Mucosa of rectum (tissue), 2 donors: ENCODE results near the gene ERGIC1.

Experiments
- H3K27ac ChIP-seq, 2 donors: one replicate each; pipeline ENCODE4 v1.7.0; 2013; ENCODE audit warnings: inconsistent platforms in 2 of 2, low read depth in 2 of 2, low read length in 2 of 2
- H3K27me3 ChIP-seq, 2 donors: one replicate each; pipeline ENCODE4 v1.7.0; 2013; ENCODE audit warnings: low read length in 2 of 2; ENCODE audit not compliant: control insufficient read depth in 2 of 2, insufficient read depth in 2 of 2
- H3K36me3 ChIP-seq, 2 donors: one replicate each; pipeline ENCODE4 v1.7.0; 2013; ENCODE audit warnings: low read length in 2 of 2; ENCODE audit not compliant: control insufficient read depth in 2 of 2, insufficient read depth in 2 of 2
- H3K4me1 ChIP-seq, 2 donors: one replicate each; pipeline ENCODE4 v1.7.0; 2013; ENCODE audit warnings: low read length in 2 of 2, mild to moderate bottlenecking in 1 of 2; ENCODE audit not compliant: control insufficient read depth in 2 of 2, insufficient read depth in 2 of 2
- H3K4me3 ChIP-seq, 2 donors: one replicate each; pipeline ENCODE4 v1.7.0; 2013; ENCODE audit warnings: low read length in 2 of 2
- H3K9ac ChIP-seq, 2 donors: one replicate each; pipeline ENCODE4 v1.7.0; 2013; ENCODE audit warnings: low read length in 2 of 2, low read depth in 1 of 2, mild to moderate bottlenecking in 1 of 2
- H3K9me3 ChIP-seq, 2 donors: one replicate each; pipeline ENCODE4 v1.7.0; 2013; ENCODE audit warnings: low read length in 2 of 2; ENCODE audit not compliant: control insufficient read depth in 2 of 2
- donor health status: healthy.
- donor health status: Normal muscosa, but diverticular disease.

ERGIC1 gene

DNA sequence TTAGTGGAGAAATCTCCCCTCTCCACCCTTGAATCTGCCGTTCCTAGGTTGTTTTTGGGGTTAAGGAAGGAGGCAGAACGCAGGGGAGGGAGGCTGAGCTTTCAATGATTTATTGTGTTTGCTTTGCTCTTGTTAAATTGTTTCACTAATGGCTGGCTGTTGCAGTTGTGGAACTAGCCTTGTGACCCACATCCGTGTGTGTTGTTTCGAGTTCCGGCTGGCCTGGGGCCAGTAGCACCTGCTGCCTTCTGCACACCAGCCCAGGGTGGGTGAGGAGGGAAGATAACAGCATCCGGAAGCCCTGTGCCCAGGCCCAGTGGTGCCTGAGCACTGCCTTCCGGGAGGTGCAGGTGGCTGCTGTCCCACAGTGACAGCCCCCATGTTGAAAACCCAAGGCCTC lies 3.6 kb downstream of the ERGIC1 start:
- Histone ChIP-seq H3K9ac (peak overlapping the region; percentile 48 to 63), H3K36me3 (peaks cover 0 to 11% of the 10 kb centered on the region in 2 donors), H3K4me3 (peak overlapping the region; percentile 18 to 66), H3K27me3 (no peaks in the 10 kb centered on the region), H3K4me1 (peaks cover 39 to 46% of the 10 kb centered on the region in 2 donors), H3K9me3 (no peaks in the 10 kb centered on the region), H3K27ac (peak overlapping the region; percentile 92 to 95)

DNA sequence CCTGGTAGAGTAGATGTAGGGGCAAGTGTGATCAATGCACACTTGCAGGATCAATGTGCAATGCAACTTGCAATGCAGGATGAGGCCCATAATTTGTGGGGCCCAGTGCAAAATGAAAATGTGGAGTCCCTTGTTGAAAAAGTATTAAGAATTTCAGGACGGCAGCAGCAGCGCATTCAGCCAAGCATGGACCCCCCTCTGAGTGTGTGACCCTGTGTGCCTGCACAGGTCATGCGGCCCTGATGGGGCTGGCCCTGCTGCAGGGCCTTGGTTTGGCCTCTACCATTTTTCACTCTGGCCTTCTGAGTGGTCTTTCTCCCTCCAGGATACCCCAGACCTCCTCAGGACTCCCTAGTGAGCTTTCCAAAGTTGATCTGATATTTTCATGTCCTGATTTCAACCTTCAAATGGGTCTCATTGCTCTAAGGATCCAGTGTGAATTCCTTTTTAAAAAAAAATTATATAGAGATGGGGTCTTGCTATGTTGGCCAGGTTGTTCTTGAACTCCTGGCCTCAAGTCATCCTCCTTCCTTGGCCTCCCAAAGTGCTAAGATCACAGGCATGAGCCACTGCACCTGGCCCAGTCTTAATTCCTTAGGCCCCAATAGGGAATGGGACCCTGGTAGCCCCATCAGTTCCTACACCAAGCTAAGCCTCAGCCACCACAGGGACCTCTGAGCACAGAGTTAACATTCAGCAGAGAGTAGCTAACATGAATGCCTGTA lies 4.3 kb downstream of the ERGIC1 start:
- peak overlapping the region in 1 of 2 donors; percentile 55 for H3K4me3 ChIP-seq
- no peaks in the 10 kb centered on the region for H3K9me3 ChIP-seq
- no peaks in the 10 kb centered on the region for H3K27me3 ChIP-seq
- peaks cover 39 to 46% of the 10 kb centered on the region in 2 donors for H3K4me1 ChIP-seq
- H3K9ac ChIP-seq, result peak overlapping the region; percentile 48
- peak overlapping the region; percentile 92 to 95 for H3K27ac ChIP-seq
- peaks cover 0 to 14% of the 10 kb centered on the region in 2 donors for H3K36me3 ChIP-seq

DNA sequence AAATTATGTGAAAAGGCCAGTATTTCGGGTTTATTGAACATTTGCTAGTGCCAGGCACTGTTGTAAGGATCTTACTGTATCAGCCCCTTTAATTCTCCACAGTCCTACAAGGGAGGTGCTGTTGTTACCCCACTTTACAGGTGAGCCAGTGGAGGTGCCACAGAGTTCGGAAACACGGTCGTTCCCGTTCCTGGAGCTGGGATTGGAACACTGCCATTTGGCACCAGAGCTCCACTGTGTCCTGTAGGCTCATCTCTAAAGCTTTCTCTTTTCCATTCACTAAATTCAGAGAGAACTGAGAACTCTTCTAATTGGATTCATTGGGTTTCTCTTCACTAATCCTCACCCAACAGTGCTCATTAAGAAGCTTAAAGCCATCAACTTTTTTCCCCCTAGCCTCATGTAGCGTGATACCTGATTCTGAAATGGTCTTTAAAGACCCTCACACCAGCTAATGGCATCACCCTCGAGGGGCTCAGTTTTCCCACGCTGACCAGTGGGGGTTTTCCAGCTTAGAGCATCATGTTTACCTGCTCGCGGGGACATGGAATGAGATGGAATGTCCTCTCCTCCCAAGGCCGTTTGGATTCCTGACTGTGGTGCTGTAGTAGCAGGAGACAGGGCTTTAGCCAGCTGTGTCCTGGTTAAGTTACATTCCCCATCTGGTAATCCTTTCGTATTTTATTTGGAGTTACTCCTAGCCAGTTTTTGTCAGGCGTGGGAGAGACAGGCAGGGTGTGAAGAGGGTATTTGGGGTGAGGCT lies 5.8 kb downstream of the ERGIC1 start:
- peaks cover 39 to 46% of the 10 kb centered on the region in 2 donors for H3K4me1 ChIP-seq
- H3K27ac ChIP-seq, result peak overlapping the region; percentile 4 to 44
- no peaks in the 10 kb centered on the region for H3K27me3 ChIP-seq
- no peaks in the 10 kb centered on the region for H3K9me3 ChIP-seq
- H3K4me3 ChIP-seq, result no peak overlapping the region
- H3K9ac ChIP-seq, result peak overlapping the region in 1 of 2 donors; percentile 33
- peaks cover 0 to 21% of the 10 kb centered on the region in 2 donors for H3K36me3 ChIP-seq

DNA sequence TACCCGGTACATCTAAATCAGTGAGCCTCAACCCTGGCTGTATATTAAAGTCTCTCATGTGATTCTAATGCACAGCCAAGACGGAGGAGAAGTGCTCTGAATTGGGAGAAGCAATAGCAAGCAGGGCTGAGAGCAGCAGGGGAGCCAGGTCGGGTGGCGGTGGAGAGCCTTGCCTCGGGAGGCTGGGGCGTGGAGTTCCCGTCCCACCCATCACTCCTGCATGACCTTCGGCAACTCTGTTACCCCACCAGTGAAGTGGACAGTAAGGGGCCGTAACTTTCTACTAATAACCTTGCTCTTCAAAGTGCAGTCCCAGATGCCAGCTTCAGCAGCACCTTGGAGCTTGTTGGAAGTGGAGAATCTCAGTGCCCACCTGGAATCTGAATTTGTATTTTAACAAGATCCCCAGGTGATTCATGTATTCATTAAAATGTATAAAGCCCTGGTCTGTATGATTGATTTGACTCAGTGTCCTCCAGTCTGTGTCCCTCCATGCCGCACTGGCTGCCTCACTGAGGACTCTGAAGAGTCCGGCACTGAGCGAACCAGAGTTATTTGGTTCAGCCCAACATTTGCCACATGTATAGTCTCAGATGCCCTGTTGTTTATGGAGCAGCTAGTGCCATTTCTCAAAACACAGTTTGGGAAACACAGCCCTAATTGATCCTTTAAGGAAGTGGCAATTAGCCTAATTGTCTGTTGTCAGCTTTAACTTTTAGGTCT lies 6.5 kb downstream of the ERGIC1 start:
- Histone ChIP-seq H3K4me3 (no peak overlapping the region), H3K4me1 (peaks cover 32 to 39% of the 10 kb centered on the region in 2 donors), H3K9ac (peak overlapping the region in 1 of 2 donors; percentile 33)

DNA sequence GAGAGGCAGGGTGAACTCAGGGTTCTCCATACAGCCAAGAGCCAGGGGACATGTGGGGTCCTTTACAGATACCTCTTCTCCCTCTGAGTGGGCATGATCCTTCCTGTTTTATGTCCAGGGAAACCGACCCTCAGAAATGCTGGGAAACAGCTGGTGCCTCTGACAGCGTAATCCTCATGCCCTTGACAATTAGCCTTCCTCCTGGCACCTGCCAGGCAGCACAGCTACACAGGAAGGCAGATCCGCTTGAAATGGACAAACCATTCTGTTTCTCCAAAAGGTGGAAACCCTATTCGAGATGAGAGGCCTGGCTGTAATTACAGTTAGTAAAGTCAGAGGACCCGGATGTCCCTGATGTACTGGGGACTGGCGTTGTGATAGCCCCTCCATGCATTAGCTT lies 7.2 kb downstream of the ERGIC1 start:
- Histone ChIP-seq H3K27me3 (no peaks in the 10 kb centered on the region), H3K9me3 (no peaks in the 10 kb centered on the region), H3K4me1 (peaks cover 31 to 38% of the 10 kb centered on the region in 2 donors), H3K9ac (no peak overlapping the region), H3K4me3 (no peak overlapping the region), H3K27ac (peak overlapping the region in 1 of 2 donors; percentile 3), H3K36me3 (peaks cover 0 to 21% of the 10 kb centered on the region in 2 donors)

More for the DNA sequence above, 6.5 kb downstream of the ERGIC1 start:
- H3K27me3 ChIP-seq, result no peaks in the 10 kb centered on the region
- no peaks in the 10 kb centered on the region for H3K9me3 ChIP-seq
- H3K27ac ChIP-seq, result peak overlapping the region; percentile 4 to 44
- H3K36me3 ChIP-seq, result peaks cover 0 to 21% of the 10 kb centered on the region in 2 donors

DNA sequence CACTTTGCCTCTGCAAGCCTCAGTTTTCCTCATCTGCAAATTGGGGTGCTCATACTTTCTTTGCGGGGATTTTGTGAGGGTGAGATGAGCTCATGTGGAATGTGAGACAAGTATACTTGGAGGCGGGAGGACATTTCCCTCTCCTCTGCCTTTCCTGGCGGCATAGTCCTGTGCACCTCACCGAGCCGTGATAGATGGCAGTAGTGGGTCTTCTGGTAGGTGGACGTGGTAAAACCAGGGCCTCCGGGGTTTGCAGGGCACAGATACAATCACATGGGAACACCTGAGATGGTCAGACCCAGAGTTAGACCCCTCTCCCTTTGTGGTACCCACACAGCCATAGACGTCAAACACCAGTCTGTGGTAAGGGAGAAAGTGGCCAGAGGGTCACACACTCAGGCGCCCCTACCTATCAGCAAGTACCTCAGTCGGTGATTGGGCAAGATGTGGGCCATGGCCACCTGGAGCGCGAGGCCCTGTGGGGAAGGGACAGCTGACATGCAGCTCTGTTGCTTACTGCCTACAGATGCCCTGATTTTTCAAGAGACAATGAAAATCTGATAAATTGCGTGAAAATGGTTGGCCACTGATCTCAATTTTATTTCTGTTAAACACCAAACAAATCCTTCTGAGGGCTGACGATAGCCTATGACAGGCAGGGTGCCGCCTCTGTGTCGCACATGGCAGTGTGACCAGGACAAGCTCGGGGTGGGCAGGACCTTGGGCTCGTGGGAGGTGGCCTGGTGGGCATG lies 9.9 kb downstream of the ERGIC1 start:
- Histone ChIP-seq H3K27ac (no peak overlapping the region), H3K4me3 (no peak overlapping the region), H3K4me1 (peaks cover 26 to 37% of the 10 kb centered on the region in 2 donors), H3K36me3 (peaks cover 0 to 21% of the 10 kb centered on the region in 2 donors), H3K9me3 (no peaks in the 10 kb centered on the region), H3K27me3 (no peaks in the 10 kb centered on the region), H3K9ac (no peak overlapping the region)

DNA sequence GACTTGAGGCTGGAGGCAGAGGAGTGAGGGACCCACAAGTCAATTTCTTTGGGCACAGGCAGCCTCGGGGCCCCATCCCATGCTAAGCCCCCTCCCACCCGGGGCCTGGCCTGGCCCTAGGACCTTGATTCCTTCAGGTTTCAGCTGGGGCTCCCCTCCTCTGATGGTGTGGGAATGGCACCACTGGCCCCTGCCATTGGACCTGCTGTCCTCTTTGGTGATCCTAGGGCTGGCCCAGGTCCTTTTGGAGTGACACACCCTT lies 10.5 kb downstream of the ERGIC1 start:
- Histone ChIP-seq H3K36me3 (peaks cover 0 to 21% of the 10 kb centered on the region in 2 donors), H3K4me3 (no peak overlapping the region), H3K27me3 (no peaks in the 10 kb centered on the region), H3K27ac (no peak overlapping the region), H3K4me1 (peaks cover 30 to 42% of the 10 kb centered on the region in 2 donors), H3K9me3 (no peaks in the 10 kb centered on the region), H3K9ac (no peak overlapping the region)

DNA sequence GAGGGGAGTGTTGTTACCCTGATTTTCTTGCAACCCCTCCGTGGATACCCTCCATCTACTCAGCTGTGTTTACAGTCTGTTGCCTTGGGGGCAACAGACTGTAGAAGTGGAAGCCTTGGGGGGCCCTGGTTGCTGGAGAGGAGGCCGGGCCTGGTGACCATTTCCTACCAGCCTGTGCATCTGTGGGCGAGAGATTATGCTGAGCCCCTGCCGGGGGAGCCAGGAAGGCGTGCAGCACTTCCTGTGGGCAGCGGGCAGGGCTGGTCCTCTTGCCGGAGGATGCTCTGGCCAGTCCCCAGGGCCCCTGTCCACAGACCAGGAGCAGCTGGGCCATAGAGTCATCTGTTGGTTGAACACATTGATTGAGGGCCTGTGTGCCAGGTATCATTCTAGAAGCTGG lies 11.1 kb downstream of the ERGIC1 start:
- H3K27ac ChIP-seq, result no peak overlapping the region
- no peak overlapping the region for H3K9ac ChIP-seq
- H3K4me1 ChIP-seq, result peaks cover 32 to 43% of the 10 kb centered on the region in 2 donors
- H3K9me3 ChIP-seq, result no peaks in the 10 kb centered on the region
- no peaks in the 10 kb centered on the region for H3K27me3 ChIP-seq
- H3K4me3 ChIP-seq, result no peak overlapping the region
- H3K36me3 ChIP-seq, result peaks cover 0 to 21% of the 10 kb centered on the region in 2 donors

DNA sequence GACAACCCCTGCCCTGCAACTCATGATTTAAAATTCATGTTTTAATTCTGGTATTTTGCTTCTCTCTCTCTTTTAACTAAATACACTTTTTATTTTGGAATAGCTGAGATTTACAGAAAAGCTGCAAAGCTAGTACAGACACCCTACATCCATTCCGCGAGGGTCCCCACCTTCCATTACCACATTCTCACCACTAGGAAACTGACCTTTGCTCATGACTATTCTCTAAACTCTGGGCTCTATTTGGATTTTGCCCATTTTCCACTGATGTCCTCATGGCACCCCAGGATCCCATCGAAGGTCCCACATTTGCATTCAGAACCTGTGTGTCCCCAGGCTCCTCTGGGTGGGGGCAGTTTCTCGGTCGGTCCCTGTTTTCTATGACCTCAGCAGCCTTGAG lies 11.5 kb downstream of the ERGIC1 start:
- no peaks in the 10 kb centered on the region for H3K27me3 ChIP-seq
- H3K4me1 ChIP-seq, result peaks cover 36 to 43% of the 10 kb centered on the region in 2 donors
- peaks cover 0 to 21% of the 10 kb centered on the region in 2 donors for H3K36me3 ChIP-seq
- H3K9me3 ChIP-seq, result no peaks in the 10 kb centered on the region
- no peak overlapping the region for H3K9ac ChIP-seq
- H3K27ac ChIP-seq, result peak overlapping the region; percentile 1 to 62
- no peak overlapping the region for H3K4me3 ChIP-seq
